NCI-H2196 treated with DMSO at 0.1 percent for 48 hours (cell line): ENCODE data around the gene NUDT15.
"Not testable (repeated sequence)": the region's sequence is repeated elsewhere in the genome, so short reads cannot be mapped to it uniquely, and the experiment has no call there.

Experiments
- DNase-seq: peaks from one replicate; lab custom pipeline; 2025; ENCODE audit not compliant: unreplicated experiment; lab: John Stamatoyannopoulos, UW

Gene NUDT15

DNA sequence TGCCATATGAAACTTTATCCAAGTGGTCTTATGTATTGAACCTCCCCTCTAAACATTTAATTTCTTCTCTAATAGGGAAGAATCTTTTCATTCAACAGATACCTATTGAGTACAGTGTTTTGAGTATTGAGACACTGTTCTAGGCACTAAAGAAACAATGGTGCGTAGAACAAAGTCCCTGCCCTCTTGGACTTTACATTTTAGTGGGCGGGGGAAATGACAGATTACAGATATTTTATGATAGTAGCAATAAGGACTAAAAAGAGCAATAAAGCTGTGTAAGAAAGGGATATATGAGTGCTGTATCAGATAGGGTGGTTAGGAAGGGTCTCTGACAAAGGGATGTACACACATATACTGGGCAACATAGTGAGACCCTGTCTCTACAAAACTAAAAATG is 5.4 kb downstream of the NUDT15 start:
- no peak for DNase-seq

DNA sequence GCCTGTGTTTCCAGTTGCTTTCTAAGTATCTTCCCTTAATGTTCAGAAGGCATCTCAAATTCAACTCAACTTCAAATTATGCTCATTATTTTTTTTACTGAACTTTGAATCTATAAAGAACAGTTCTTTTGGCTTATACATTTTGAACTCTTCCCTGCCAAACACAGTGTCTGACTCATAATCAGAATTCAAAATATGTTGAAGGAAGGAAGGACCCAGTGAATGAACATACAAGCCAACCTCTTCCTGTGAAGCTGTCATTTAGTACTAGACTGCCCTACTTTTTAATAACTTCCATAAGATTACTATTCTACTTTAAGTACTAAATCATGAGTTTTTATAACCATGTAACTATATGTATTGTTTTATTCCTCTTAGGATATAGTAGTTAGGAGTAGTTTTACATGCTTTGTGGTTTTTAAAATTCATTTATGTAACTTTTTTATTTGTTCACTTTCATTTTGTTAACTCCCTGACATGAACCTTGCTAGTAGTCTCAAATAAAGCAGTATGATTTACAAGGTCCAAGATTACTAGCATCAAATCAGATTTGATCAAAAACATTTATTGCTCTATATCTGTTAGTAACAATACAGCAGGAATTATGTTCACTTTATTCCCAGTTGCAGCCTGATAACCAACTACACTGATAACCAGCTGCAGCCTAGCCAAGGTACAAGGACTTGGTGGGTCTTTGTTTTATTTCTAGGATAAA is 6.4 kb downstream of the NUDT15 start:
- DNase-seq: no peak

DNA sequence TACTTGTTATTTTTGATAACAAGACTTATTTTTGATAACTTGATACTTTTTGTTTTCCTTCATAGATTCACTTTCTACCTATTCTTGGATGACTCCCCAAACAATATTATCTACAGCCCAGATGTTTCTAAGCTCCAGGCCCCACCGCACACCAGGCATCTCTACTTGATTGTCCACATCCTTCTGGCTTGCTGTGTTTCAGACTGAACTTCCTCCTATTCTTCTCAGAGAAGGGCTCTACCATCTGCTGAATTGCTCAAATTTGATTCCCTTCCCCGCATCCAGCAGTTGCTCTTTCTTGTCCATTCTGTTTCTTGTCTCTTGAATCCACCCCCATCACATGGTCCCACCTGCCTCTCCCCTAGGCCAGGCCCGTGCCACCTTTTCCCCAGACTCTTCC is 13.0 kb downstream of the NUDT15 start:
- no peak for DNase-seq

DNA sequence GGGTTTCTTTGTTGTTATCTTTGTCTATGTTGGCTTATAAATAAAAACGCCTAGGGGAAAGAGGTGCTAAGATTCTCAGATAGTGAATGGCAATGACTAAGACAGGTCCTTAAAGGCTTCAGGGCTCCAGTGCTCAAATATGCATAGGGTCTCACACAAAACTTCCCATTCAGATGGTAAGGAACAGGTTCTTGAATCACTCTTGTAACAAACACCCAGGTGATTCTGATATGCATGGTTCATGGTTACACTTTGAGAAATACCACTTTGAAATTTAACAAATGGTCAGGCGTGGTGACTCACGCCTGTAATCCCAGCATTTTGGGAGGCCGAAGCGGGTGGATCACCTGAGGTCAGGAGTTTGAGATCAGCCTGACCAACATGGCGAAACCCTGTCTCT is 17.1 kb downstream of the NUDT15 start:
- no peak for DNase-seq

DNA sequence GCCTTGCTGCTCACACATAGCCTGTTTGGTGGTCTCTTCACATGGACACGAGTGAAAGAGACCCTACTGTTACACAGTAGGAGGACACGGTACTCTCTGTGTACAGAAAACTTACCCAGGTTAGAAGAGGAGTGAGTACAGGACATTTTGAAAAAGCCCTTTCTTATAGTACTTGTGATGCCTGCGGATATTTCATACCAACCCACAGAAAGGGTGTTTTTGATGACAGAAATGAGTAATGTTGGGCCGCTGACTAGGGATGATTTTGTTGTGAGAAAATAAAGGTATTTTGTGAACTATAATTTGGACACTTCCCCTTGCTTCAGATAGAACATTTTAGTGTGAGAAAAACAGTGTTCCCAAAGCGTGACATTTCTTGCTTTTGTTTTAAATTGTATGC is 18.2 kb downstream of the NUDT15 start:
- DNase-seq: no peak

DNA sequence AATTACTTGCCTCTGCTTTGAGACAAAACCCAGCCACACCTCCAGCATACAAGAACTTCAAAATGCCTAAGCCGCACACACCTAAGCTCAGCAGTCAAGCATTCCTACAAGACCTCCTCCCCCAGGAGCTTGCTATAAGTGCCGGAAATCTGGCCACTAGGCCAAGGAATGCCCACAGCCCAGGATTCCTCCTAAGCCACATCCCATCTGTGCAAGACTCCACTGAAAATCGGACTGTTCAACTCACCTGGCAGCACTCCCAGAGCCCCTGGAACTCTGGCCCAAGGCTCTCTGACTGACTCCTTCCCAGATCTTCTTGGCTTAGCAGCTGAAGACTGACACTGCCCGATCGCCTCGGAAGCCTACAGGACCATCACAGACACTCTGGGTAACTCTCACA is 21.0 kb downstream of the NUDT15 start:
- DNase-seq: not testable (repeated sequence)

DNA sequence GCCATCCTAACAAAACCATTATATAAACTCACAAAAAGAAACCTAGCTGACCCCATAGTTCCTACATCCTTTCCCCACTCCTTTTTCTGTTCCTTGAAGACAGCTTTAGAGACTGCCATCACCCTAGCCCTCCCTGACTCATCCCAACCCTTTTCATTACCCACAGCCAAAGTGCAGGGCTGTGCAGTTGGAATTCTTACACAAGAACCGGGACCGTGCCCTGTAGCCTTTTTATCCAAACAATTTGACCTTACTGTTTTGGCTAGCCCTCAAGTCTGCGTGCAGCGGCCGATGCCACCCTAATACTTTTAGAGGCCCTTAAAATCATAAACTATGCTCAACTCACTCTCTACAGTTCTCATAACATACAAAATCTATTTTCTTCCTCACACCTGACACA is 22.4 kb downstream of the NUDT15 start:
- DNase-seq: not testable (repeated sequence)

DNA sequence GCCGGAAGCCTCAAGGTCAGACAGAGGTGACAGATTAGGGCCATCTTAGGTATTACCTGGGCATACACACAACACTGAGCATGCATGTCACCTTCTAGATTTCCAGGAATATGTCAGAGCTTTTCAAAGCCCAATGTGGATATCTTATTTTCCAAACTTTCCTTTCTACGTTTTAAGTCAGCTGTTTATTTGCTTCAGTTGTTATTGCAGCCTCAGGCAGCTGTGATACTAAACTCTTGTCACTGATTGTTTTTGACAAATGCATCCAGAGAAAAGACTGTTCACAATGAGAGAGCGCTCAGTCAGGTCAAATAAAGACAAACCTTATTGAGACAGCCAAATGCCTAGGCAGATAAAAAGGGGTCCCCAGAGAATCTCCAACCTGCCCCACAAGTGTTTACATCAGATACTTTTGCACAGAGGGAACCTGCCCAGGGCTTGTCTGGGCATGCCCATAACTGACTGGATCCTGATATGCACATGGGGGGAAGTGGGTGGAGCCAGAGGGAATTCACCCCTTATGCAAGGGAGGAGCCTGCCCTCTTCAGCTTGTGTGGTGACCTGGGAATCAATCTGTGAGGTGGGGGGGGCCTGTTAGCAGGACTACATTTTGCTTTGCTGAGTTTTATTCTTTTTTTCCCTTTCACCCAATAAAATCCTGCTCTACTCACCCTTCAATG is 28.9 kb downstream of the NUDT15 start:
- no peak for DNase-seq

DNA sequence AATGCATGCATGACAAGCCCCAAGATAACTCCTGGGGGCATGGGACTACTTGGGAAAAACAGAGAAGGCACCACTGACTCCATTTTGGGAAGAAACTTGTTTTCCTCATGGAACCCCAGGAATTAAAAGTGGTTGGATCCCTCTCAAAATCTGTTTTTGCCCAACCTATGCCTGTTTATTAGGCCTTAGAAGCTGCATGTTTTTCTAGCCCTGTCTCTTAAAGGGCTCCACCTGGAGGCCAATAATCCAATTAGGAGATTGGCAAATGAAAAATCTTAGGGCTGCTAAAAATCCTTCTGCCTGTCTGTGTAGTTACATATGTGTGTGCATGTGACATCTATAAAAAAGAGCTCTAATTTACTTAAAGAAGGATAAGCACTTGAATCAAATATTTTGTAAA is 30.5 kb downstream of the NUDT15 start:
- DNase-seq: no peak

DNA sequence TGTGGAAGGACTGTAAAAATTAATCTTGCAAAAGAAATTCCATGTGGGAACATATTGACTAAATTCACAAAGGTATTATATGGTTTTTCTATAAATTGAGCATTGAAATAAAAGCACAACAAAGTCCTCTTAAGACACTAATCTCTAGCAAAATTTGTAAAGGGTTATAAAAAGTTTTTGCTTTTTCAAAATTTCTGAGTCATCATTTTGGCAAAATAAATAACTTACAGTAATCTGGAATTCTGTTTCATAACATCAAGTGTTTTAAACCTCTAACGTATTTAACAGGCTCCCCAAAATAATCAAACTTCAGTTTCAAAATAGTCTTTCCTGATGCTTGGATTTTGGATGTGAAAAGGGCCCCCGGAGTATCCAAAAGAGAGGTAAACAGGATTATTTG is 31.4 kb downstream of the NUDT15 start:
- no peak for DNase-seq

DNA sequence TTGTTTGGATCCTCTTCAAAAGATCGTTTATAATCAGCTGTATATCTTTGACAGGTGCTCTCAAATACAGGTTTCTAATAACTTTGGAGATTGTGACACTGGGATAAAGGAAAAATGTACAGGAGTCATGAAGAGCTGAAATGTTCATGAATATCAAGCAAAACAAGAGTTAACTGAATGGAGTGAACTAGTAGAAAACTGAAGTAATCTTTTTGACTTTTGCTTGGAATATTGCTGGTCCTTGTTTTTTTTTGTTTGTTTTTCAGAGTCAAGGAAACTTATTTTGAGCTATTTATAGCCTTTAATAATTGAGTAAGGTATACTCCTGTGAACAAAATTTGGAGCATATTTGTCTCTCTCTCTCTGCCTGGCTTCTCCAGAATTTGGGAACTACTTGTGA is 32.0 kb downstream of the NUDT15 start:
- DNase-seq: no peak

DNA sequence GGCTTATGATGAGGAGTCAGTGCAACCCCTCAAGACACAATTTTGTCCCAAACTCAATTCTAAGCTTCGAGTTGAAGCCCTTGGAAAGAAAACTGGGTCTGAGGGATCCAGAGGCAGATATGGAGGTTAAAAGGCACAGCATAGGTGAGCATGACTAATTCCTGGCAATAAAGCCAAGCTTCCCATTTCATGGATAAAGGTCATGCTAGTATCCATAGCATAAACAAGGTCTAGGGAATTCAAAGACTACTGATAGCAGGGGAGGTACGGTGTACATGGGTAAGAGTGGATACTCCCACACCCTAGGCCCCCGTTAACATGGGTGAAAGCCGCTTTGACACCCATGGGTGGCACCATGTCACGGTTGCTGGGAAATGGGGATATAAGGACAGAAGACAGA is 33.4 kb downstream of the NUDT15 start:
- DNase-seq: no peak

DNA sequence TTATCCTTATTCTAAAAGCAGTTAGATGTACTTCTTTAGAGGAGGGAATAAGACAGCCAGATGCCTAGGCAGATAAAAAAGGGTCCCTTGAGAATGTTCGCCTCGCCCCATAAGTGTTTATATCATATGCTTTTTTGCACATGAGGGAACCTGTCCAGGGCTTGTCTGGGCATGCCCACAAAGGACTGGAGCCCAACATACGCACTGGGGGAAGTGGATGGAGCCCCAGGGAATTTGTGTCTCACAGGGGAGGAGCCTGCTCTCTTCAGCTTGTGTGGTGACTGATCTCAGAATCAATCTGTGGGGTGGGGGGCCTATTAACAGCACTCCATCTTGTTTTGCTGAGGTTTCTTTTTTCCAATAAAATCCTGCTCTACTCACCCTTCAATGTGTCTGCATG is 34.8 kb downstream of the NUDT15 start:
- DNase-seq: no peak

DNA sequence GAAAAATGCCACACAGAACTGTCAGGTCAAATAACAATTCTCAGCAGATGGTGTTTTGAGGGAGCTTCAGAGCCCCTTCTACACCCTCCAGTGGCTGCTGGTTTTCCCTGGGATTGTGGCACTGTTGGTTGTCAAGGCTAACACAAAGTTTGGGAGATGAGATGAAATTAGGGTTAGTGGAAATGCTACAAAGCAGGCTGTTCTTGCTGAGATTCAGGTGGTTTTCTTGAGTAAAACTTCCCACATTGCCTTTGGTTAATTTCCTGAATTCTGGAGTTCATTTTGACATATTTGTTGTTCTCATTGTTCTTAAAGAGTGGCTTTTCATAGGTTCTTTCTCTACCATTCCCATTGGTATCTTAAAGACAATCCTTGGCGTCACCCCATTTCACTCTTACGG is 35.3 kb downstream of the NUDT15 start:
- DNase-seq: no peak

DNA sequence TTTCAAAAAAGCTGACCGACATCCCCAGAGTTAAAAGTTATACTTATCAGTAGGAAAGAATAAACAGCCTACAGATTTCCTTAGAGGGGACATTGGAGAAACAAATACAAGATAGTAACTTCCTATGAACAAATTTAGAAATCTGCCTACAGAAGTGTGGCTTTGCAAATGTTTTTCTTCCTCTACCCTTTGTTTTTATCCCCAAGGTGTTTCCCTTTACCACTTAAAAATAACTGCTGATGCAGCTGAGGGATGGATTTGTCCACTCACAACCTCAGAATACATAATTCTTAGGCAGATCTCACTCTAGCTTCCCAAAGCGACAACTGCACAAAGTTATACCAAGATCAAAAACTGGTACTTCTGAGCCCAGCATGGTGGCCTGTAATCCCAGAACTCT is 36.5 kb downstream of the NUDT15 start:
- no peak for DNase-seq

DNA sequence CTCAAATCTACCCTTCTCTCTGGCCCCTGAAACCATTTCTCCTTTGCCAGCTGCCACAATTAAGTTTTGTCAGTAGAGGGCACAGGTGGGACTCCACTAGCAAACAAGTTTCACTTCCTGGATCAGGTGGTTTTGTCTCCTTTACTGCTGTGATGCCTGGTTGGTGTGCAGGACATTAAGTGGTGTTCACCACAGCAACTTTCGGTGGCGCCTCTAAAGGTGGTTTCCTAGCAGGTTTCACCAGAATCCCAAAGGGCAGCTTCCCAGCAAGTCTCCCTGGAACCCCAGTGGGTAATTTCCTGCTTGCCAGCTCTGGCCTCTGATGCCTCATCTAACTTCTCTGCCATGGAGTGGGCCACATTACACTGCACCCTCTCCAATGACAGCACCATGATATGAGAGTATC is 40.7 kb downstream of the NUDT15 start:
- peak; percentile 1 for DNase-seq

DNA sequence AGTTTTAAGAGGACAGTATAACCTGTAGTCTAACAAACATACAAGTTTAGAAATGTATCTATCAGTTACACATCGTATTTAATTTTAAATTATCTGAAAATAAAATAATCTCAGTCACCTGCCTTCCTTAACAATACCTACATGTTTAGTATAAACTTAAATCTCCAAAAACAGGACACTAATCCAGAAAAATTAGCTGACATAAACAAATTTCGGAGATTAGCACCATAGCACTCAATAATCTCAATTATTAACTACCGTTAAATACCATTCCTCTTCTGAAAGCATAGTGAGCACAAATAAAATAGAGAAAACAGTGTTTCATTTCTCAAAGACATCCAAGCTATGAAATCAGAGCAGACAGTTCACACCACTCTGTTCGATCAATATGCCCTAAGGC is 44.2 kb downstream of the NUDT15 start:
- no peak for DNase-seq

DNA sequence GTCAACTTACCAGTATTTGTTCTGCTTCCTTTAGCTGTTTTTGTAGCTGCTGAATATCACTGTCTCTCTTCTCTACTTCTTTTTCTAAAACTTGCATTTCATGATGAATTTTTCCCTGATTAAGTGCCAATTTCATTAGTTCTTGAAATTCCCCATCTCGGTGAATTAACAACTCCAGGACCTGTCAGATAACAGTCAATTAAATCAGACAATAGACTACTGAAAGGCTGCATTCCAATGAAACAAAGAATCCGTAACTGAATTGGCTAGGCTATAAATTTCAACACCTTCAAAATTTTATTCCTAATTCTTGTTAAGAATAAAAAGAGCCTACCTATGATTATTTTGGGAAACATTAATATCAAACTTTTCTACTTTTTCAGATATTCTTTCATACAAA is 48.7 kb downstream of the NUDT15 start:
- DNase-seq: no peak

DNA sequence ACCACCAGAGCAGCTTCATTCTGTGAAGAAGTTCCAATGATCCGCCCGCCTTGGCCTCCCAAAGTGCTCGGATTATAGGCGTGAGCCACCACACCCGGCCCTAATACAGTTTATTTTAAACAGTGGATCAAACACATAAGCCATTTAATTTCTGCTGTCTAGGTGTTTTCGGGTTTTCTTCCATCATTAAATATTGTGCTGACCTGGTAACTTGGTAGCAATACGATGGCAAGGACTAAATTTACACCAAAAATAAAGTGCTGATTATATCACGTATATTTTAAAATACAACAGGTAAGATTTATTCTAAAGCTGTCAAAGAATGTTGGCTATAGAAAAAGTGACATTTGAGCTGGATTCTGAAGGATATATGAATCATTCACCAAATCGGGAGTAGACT is 56.1 kb downstream of the NUDT15 start:
- DNase-seq: no peak

DNA sequence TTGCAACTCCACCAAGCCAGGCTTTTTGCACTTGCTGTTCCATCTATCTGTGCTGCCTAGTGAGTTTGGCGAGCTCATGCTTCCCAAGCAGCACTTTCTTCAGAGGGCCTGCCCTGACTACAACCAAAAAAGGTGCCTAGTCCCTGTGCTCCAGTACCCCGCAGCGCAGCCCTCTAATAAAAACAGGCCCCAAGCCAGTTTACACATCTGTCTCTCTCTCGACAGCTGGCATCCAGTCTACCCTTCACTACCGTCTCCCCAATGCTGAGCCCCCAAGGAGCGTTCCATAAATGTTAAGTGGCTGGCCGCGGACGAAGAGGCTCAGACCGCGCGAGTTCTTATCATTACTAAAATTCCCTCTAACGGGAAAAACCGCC is 56.9 kb downstream of the NUDT15 start:
- no peak for DNase-seq

DNA sequence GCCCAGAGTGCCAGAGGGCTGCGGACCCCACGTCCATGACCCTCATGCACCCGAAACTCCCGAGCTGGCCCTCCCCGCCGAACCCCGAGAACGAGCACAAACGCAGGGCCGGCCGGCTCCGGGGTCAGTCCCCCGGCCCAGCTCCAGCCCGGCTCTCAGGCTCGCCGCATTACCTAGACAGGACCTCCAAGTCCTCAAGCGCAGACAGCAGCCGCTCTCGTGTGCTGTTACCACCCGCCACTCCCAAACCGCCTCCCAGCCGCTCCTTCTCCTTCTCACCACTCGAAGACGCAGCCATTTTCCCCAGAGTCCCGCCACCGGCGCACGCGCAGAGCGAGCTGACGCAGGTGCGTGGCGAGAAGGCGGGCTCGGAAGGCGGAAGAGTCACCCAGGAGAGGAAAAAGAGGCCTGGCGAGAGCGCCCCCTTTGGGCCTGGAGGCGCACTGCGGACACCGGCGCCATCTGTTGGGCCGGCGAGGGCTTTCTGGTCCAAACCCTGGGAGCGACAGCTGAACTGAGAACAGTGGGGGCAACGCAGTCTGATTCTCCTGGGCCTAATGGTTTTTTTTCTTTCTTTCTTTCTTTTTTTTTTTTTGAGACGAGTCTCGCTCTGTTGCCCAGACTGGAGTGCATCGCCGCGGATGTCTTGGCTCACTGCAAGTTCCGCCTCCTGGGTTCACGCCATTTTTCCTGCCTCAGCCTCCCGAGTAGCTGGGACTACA is 57.4 kb downstream of the NUDT15 start, which contains the start of gene MED4:
MED4 (minus strand) TSS at position 324 of the 722 bp plus-strand sequence; CDS start at position 298, 26 bp downstream.
- peak; percentile 47 for DNase-seq

DNA sequence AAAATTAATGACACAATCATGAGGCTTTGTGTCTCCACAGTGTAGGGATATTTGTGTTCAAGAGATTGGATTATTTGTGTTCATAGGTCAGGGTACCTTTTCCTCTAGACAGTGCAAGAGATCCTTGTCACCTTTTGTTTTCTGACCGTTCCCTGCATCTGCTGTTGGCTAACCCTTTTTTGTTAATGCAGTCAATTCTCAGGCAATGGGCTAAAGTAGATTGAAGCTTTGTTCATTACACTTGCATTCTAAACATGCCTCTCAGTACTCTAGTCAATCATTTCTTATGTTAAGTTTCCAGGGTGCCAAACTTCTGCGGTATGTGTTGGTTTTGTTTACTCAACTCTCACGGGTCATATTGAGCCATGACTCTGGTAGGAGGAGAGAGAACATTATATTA is 59.1 kb downstream of the NUDT15 start:
- no peak for DNase-seq
